ENCODE results near the gene LCTL.

DNA sequence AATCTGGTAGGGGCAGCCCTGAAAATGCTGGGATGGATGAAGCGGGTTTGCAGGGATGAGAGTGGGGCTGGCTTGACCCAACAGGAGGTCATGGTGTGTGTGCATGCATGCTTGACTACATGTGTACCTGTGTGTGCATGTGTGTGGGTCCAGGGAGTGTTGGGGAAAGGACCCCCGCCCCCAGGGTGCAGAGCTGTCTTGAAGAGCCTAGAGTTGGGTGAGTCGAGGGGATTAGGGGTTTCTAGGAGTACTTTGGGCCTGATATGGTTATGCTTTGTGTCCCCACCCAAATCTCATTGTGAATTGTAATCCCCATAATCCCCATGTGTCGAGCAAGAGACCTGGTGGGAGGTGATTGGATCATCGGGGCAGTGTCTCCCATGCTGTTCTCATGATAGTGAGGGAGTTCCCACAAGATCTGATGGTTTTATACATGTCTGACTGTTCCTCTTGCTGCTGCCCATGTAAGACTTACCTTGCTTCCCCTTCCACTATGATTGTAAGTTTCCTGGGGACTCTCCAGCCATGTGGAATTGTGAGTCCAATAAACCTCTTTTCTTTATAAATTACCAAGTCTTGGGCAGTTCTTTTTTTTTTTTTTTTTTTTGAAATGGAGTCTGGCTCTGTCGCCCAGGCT is 5.2 kb upstream of the LCTL start:
- TF ChIP-seq POLR2A (IDR thresholded peaks at IDR 0.05) (no peak), POLR2AphosphoS5 (IDR thresholded peaks at IDR 0.05) (no peak), EP300 (IDR thresholded peaks at IDR 0.05) (no peak)
- TF ChIP-seq, protein P1, sequence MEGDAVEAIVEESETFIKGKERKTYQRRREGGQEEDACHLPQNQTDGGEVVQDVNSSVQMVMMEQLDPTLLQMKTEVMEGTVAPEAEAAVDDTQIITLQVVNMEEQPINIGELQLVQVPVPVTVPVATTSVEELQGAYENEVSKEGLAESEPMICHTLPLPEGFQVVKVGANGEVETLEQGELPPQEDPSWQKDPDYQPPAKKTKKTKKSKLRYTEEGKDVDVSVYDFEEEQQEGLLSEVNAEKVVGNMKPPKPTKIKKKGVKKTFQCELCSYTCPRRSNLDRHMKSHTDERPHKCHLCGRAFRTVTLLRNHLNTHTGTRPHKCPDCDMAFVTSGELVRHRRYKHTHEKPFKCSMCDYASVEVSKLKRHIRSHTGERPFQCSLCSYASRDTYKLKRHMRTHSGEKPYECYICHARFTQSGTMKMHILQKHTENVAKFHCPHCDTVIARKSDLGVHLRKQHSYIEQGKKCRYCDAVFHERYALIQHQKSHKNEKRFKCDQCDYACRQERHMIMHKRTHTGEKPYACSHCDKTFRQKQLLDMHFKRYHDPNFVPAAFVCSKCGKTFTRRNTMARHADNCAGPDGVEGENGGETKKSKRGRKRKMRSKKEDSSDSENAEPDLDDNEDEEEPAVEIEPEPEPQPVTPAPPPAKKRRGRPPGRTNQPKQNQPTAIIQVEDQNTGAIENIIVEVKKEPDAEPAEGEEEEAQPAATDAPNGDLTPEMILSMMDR (IDR thresholded peaks at IDR 0.05): no peak

All from sigmoid colon (tissue), 4 donors.